ENCODE measurements around the gene CLSTN2.

DNA sequence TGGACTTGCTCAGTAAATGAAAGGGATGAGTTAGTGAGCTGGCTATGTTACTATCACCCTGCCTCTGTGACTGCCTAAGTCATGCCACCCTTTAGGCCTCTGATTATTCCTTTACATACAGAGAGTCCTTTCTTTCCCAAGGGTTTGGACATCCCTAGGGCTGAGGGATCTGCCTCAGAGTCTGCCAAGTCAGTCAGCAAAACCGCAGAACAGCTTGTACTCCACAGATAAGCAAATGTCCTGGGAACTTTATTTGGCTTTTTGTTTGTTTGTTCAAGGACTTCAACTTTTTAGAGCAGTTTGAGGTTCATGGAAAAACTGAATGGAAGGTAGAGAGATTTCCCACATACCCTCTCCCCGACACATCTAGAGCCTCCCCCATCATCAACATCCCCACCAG is 660.3 kb downstream of the CLSTN2 start:
- TF ChIP-seq, protein P1, sequence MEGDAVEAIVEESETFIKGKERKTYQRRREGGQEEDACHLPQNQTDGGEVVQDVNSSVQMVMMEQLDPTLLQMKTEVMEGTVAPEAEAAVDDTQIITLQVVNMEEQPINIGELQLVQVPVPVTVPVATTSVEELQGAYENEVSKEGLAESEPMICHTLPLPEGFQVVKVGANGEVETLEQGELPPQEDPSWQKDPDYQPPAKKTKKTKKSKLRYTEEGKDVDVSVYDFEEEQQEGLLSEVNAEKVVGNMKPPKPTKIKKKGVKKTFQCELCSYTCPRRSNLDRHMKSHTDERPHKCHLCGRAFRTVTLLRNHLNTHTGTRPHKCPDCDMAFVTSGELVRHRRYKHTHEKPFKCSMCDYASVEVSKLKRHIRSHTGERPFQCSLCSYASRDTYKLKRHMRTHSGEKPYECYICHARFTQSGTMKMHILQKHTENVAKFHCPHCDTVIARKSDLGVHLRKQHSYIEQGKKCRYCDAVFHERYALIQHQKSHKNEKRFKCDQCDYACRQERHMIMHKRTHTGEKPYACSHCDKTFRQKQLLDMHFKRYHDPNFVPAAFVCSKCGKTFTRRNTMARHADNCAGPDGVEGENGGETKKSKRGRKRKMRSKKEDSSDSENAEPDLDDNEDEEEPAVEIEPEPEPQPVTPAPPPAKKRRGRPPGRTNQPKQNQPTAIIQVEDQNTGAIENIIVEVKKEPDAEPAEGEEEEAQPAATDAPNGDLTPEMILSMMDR (IDR thresholded peaks at IDR 0.05; ENCODE audit: poor library complexity) = no peak
- no peak for TF ChIP-seq EZH2 (IDR thresholded peaks at IDR 0.05; ENCODE audit: borderline replicate concordance)

Measured in hepatocyte (in vitro differentiated cells).